IPS-NIHi7 (cell line): Measurements from ENCODE around the gene RMP24.
"Not testable (repeated sequence)": the region's sequence is repeated elsewhere in the genome, so short reads cannot be mapped to it uniquely, and the experiment has no call there.

Experiments used
- DNase-seq: peaks from one replicate; pipeline ENCODE4 v3.0.0; 2012; ENCODE audit warnings: mixed read lengths; ENCODE audit errors: extremely low spot score

The RMP24 gene

DNA sequence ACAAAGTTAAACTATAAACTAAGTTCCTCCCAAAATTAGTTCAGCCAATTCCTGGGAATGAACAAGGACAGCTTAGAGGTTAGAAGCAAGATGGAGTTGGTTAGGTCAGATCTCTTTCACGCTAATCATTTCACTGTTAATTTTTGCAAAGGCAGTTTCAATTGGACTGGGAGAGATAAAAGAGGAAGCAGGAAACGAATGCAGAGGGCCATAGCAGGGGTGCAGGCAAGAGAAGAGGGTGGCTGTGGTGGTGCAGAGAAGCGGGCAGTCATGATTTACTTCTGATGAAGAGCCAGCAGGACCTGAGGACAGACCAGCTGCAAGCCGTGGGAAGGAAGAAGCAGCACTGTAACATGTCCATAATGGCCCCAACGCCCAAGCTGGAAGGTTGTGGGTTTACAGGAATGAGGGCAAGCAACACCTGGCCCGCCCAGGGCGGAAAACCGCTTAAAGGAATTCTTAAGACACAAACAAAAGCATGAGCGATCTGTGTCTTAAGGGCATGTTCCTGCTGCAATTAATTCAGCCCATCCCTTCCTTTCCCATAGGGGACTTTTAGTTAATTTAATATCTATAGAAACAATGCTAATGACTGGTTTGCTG lies 4.1 kb upstream of the RMP24 start:
- DNase-seq, result no peak

GRCh38 chr18:35969676-35970075 lies 2.8 kb upstream of the RMP24 start:
- DNase-seq, result no peak

- DNase-seq, result no peak
Measured at GRCh38 chr18:35971661-35972196, 750 bp upstream of the RMP24 start.

GRCh38 chr18:35973650-35974049 lies 1.2 kb downstream of the RMP24 start:
- no peak for DNase-seq

GRCh38 chr18:35974181-35974580 lies 1.7 kb downstream of the RMP24 start:
- no peak for DNase-seq

DNA sequence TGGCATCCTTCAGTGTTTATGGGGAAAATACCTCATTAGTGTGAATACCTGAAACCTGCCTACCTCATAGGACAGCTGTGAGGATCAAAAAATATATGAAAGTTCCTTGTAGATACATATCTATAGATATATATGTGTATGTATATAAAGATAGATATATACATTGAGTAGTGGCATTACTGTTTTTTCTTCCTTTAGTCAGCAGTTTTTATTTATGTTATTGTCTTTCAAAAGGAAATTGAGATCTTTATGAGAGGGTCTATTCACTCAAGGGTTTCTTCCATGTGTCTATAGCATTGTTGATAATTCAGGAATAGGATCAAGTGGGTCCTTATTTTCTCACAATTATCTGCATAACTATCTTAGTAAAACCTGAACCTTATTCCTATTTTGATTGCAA lies 6.6 kb downstream of the RMP24 start:
- DNase-seq, result no peak

DNA sequence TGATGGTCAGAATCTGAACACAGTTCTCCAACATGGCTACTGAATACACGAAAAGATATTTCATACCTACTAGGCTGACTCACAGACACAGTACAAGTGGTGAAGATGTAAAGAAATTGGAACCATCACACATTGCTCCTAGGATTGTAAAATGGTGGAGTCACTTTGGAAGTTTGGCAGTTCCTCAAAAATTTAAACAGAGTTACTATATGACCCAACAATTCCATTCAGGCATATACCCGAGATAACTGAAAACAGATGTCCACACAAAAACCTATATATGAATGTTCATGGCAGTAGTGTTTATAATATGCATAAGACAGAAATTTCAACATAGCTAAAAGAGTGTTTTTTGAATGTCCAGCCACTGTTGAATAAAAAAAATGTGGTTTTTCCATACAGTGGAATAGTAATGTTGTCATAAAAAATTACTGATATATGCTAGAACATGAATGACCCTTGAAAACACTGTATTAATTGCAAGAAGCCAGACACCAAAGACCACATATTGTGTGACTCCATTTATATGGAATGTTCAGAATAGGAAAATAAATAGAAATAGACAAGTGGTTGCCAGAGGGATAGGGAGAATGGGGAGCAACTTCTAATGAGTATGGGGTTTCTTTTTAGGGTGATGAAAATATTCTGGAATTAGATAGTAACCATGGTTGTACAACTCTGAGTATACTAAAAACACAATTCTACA lies 10.1 kb downstream of the RMP24 start:
- DNase-seq, result no peak

- DNase-seq, result no peak
Measured at GRCh38 chr18:35983147-35983546, 10.7 kb downstream of the RMP24 start.

- no peak for DNase-seq
Measured at GRCh38 chr18:35983818-35984217, 11.3 kb downstream of the RMP24 start.

- DNase-seq, result no peak
Measured at GRCh38 chr18:35991696-35992095, 19.2 kb downstream of the RMP24 start.

- no peak for DNase-seq
Measured at GRCh38 chr18:35993013-35993412, 20.5 kb downstream of the RMP24 start.

GRCh38 chr18:35998967-35999366 lies 26.5 kb downstream of the RMP24 start:
- no peak for DNase-seq

GRCh38 chr18:35999925-36000324 lies 27.4 kb downstream of the RMP24 start:
- no peak for DNase-seq

DNA sequence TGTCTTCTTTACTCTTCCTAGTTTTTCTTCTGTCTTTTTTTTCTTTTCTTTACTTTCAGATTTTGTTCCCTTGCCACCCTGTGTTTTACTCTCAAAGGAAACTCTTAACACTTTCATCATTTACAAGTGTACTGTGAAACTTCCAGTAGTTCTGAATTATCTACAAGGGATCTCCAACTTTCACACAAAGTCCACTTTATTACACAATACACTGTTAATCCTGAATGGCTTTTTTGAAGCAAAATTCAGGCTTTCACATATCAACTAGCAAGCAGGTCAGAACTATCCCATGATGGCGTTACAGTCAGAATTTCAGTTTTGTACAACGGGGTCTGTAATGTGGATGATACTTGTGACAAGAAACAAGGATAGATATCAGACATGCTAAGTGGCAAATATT lies 34.5 kb downstream of the RMP24 start:
- DNase-seq, result no peak

DNA sequence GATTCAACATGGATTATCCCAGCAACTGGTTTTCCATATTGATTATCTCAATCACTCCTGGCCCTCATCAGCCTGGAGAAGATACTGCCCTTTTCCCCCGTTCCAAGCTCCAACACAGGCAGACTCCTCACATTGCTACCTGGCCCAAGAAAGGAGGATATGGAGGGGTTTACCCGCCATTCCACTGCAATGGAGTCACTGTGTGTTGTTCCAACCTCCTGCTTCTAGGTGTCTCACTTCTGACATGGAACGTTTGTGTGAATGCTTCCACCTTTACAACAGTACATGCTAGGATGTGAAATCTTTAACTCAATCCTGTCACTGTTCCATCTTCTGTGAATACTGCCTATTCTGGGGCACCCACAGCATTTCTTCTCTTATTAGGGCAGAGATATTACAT lies 36.7 kb downstream of the RMP24 start:
- DNase-seq, result no peak

- no peak for DNase-seq
Measured at GRCh38 chr18:36012891-36013290, 40.4 kb downstream of the RMP24 start.

DNA sequence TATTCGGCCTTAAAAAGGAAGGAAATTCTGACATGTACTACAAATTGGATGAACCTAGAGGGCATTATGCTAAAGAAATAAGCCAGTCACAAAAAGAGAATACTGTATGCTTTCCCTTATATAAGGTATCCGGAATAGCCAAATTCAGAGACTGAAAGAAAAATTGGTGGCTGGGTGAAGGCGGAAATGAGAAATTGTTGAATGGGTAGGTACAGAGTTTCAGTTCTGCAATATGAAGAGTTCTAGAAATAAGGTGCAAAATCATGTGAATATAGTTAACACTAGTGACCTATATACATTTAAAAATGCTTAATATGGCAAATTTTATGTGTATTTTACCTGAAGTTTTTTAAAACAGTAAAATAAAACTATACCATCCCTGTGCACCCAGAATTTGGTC lies 43.1 kb downstream of the RMP24 start:
- no peak for DNase-seq

GRCh38 chr18:36017232-36017631 lies 44.8 kb downstream of the RMP24 start:
- no peak for DNase-seq

DNA sequence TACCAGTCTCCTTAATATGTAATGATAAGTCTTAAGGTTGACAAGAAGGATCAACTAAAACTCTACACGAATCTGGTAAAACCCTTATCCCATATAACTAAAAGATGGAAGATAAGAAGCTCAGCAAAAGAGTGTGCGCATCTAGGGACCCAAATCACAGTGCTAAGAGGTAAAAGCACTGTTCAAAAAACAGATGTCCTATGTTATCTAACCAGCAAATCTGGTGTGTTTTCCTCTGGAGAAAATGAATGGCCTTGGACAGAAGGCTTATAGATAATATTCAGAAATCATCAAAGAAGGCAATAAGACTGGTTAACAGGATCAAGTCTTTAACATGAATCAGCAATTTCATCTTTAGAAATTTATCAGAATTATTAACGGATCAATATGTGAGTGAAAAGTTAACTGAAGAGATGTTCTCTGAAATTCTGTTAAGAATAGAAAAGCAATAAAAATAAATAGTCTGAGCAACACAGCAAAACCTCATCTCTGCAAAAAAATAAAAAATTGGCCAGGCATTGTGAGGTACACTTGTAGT lies 47.8 kb downstream of the RMP24 start:
- no peak for DNase-seq

DNA sequence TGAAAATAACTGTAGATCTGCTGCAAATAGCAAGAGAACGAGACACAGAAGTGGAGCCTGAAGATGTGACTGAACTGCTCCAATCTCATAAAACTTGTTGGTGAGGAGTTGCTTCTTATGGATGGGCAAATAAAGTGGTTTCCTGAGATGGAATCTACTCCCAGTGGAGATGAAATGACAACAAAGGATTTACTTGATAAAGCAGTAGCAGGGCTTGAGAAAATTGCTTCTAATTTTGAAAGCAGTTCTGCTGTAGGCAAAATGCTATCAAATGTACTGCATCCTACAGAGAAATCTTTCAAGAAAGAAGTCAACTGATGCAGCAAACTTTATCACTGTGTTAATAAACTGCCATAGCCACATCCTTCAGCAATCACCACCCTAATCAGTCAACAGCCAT lies 50.9 kb downstream of the RMP24 start:
- no peak for DNase-seq

DNA sequence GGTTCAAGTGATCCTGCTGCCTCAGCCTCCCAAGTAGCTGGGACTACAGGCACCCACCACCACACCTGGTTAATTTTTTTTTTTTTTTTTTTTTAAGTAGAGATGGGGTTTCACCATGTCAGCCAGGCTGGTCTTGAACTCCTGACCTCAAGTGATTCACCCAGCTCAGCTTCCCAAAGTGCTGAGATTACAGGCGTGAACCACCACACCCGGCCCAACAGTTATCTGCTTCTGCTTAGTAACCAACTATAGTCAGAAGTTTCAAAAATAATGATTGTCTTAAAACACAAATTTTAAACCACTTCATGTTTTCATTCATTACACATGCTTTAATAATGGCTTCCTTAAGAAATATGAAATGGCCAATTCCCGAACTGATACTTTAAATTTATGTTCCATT lies 51.8 kb downstream of the RMP24 start:
- DNase-seq, result not testable (repeated sequence)

GRCh38 chr18:36025025-36025424 lies 52.5 kb downstream of the RMP24 start:
- DNase-seq, result no peak

DNA sequence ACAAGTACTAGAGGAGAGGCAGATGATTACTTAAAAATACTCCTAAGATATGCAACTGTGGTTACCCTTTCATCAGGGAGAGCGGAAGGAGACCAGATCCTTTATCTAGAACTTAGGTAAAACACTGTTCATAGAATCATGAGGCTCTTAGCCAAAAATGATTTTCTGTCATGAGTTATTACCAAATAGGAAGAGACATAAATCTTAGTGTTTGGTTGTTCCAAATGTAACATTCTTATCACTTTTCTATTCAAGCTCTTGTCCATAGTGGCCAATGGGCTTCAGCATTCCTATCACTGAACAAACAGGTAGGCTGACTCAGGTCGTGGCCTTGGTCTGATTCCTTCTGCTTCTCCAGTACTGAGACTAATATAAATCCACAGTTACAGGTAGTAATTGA lies 56.4 kb downstream of the RMP24 start:
- no peak for DNase-seq
